Measurements from ENCODE around the gene CBFA2T3.

DNA sequence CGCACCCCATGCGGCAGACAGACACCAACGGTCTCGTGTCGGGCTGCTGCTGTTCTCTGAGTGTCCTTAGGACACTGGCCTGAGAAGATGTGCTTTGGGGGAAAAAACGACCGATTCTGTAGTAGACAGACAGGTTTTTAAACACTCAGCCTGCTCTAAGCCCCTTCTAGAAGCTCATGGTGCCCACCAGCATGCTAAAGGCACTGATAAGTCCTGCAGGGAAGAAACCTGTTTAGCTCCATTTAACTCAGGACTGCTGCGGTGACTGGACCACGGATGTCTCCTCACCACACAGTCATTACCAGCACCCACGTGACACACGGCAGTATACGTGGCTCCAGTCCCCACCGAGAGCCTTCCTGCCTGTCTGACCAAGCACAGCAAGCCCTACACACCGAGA lies 146.2 kb downstream of the CBFA2T3 start:
- TF ChIP-seq SUZ12 (IDR thresholded peaks at IDR 0.05; ENCODE audit: extremely low read depth, insufficient read depth, insufficient read length) (no peak), ZNF274 (IDR thresholded peaks at IDR 0.05; ENCODE audit: low read depth, low read length) (no peak), YY1 (IDR thresholded peaks at IDR 0.05; ENCODE audit: insufficient read depth, insufficient read length) (no peak)
